PC-9 (cell line): ENCODE measurements around the gene MAMSTR. TPM values are rescaled to one million over a fixed set of nuclear protein-coding genes. Genes with fewer than 3 reads are reported as not detected.

Experiments
- BruUV-seq: library from RNA; stranded (reverse); fragments of 400-500 nt; replicated peaks from 2 replicates; lab custom pipeline; 2021; lab: Mats Ljungman, UMichigan
- CTCF ChIA-PET: fragments of 300-600 bp; sonication (Branson Sonifier 250); formaldehyde crosslinking; loops from one replicate; lab custom pipeline; 2022; ENCODE audit warnings: antibody characterized with exemption; lab: Charles Lee
- POLR2A ChIA-PET: fragments of 300-600 bp; sonication (Branson Sonifier 250); formaldehyde crosslinking; loops from one replicate; lab custom pipeline; 2022; ENCODE audit warnings: antibody characterized with exemption; ENCODE audit not compliant: unreplicated experiment; lab: Charles Lee
- DNase-seq, 2 experiments: peaks; one replicate each; pipeline versions ENCODE4 v3.0.0 to v3.0.0-alpha.2; 2015 to 2022; ENCODE audit warnings: mixed read lengths in 1 of 2
- H2AFZ ChIP-seq: fragments of 200-600 bp; sonication (generic); 2 replicates; pipeline ENCODE4 v1.8.1; 2017; ENCODE audit warnings: antibody characterized with exemption
- H3F3A ChIP-seq: fragments of 200-600 bp; sonication (generic); 2 replicates; pipeline ENCODE4 v1.8.1; 2017; ENCODE audit warnings: antibody characterized with exemption, mild to moderate bottlenecking, low read depth; ENCODE audit not compliant: insufficient read depth
- H3K27ac ChIP-seq: fragments of 200-600 bp; sonication (generic); 2 replicates; pipeline ENCODE4 v1.6.1; 2016; ENCODE audit warnings: mixed run types
- H3K27me3 ChIP-seq: fragments of 200-600 bp; sonication (generic); 2 replicates; pipeline ENCODE4 v1.6.1; 2016; ENCODE audit warnings: low read depth, mixed run types; ENCODE audit not compliant: insufficient read depth
- H3K36me3 ChIP-seq: fragments of 200-600 bp; sonication (generic); 2 replicates; pipeline ENCODE4 v1.6.1; 2016; ENCODE audit warnings: low read depth, mixed run types
- H3K4me1 ChIP-seq: fragments of 200-600 bp; sonication (generic); replicated peaks from 2 replicates; pipeline ENCODE4 v1.6.1; 2016; ENCODE audit warnings: mixed run types; ENCODE audit not compliant: insufficient read depth
- H3K4me2 ChIP-seq: fragments of 200-600 bp; sonication (generic); 2 replicates; pipeline ENCODE4 v1.6.1; 2017; ENCODE audit warnings: mixed run types
- H3K4me3 ChIP-seq: fragments of 200-600 bp; sonication (generic); 2 replicates; pipeline ENCODE4 v1.6.1; 2016; ENCODE audit warnings: mixed run types
- H3K79me2 ChIP-seq: fragments of 200-600 bp; sonication (generic); 2 replicates; pipeline ENCODE4 v1.6.1; 2017; ENCODE audit warnings: low read depth, mixed run types
- H3K9me2 ChIP-seq: fragments of 200-600 bp; sonication (generic); 2 replicates; pipeline ENCODE4 v1.8.1; 2017; ENCODE audit warnings: mild to moderate bottlenecking; ENCODE audit not compliant: insufficient read depth
- H3K9me3 ChIP-seq: fragments of 200-600 bp; sonication (generic); 2 replicates; pipeline ENCODE4 v1.8.1; 2016; ENCODE audit warnings: low read depth; ENCODE audit not compliant: insufficient read depth
- H4K20me1 ChIP-seq: fragments of 200-600 bp; sonication (generic); 2 replicates; pipeline ENCODE4 v1.8.1; 2017; ENCODE audit not compliant: insufficient read depth
- CTCF ChIP-seq: fragments of 200-600 bp; sonication (generic); conservative IDR thresholded peaks from 2 replicates; pipeline ENCODE4 v1.6.1; 2017; ENCODE audit warnings: mixed run types, antibody characterized with exemption, mild to moderate bottlenecking, moderate library complexity
- EZH2 ChIP-seq: fragments of 200-600 bp; sonication (generic); IDR thresholded peaks from 2 replicates; pipeline ENCODE4 v1.8.0; 2017; ENCODE audit warnings: antibody characterized with exemption, low read depth
- intact Hi-C: fragments of 100-400 bp; cut with micrococcal nuclease; formaldehyde crosslinking; loops from one replicate; pipeline ENCODE4 v1.10.0; 2022; ENCODE audit not compliant: unreplicated experiment
- total RNA-seq: library from RNA; stranded (reverse); gene quantifications from 2 replicates; pipeline ENCODE4 v1.2.3, GENCODE V29; 2021

Gene MAMSTR
- total RNA-seq, 1 experiment from 2014 or later = 2.6 TPM

GRCh38 chr19:48678201-48678600 is 41.3 kb downstream of the MAMSTR start:
- no peak for TF ChIP-seq EZH2
- no peak for TF ChIP-seq CTCF
- ChIA-PET POLR2A (interaction anchor here (0.6 kb wide), 1 partner anchor 17 kb away, joined by 7 read pairs; the partner anchor contains the start of gene FUT2), CTCF (interaction anchor here (1.3 kb wide), 1 partner anchor 60 kb away, joined by 4 read pairs; no protein-coding TSS in a partner anchor)
- intact Hi-C loops = loop anchor here (5.0 kb wide), 1 partner anchor 59 kb away; no protein-coding TSS in a partner anchor
- Histone ChIP-seq H4K20me1 (no peaks in the 10 kb centered on the region), H3K79me2 (no peaks in the 10 kb centered on the region), H3K4me1 (peaks cover 32% of the 10 kb centered on the region), H3K27ac (peak overlapping the region; percentile 49), H3K9me3 (no peaks in the 10 kb centered on the region), H3K9me2 (no peaks in the 10 kb centered on the region), H3K4me3 (no peak overlapping the region), H3K27me3 (no peaks in the 10 kb centered on the region), H3F3A (peaks cover 16% of the 10 kb centered on the region; the same call in 1 of the 2 replicates), H2AFZ (no peak overlapping the region), H3K36me3 (no peaks in the 10 kb centered on the region), H3K4me2 (peak overlapping the region; percentile 25; the same call in 1 of the 2 replicates)
- BruUV-seq = no TSS peak
- peak; percentile 59 to 66 for DNase-seq

- H4K20me1 ChIP-seq = no peaks in the 10 kb centered on the region
- peaks cover 16% of the 10 kb centered on the region; the same call in 1 of the 2 replicates for H3F3A ChIP-seq
- CTCF ChIA-PET = interaction anchor here (0.6 to 1.4 kb wide), 4 partner anchors 17 to 62 kb away, joined by 3 to 4 read pairs (median 4); no protein-coding TSS in a partner anchor
- H2AFZ ChIP-seq = peak overlapping the region; percentile 58; the same call in 1 of the 2 replicates
- peaks cover 32% of the 10 kb centered on the region for H3K4me1 ChIP-seq
- H3K9me2 ChIP-seq = no peaks in the 10 kb centered on the region
- intact Hi-C loops = loop anchor here (2.0 to 5.0 kb wide), 2 partner anchors 38 to 60 kb away; no protein-coding TSS in a partner anchor
- H3K79me2 ChIP-seq = no peaks in the 10 kb centered on the region
- no peak for TF ChIP-seq EZH2
- no peak for TF ChIP-seq CTCF
- H3K4me2 ChIP-seq = peak overlapping the region; percentile 32
- no peaks in the 10 kb centered on the region for H3K9me3 ChIP-seq
- H3K27ac ChIP-seq = peak overlapping the region; percentile 62
- H3K27me3 ChIP-seq = no peaks in the 10 kb centered on the region
- BruUV-seq = no TSS peak
- POLR2A ChIA-PET = interaction anchor here (0.5 to 0.7 kb wide), 3 partner anchors 43 to 312 kb away, joined by 3 to 9 read pairs (median 7); no protein-coding TSS in a partner anchor
- no peak overlapping the region for H3K4me3 ChIP-seq
- no peaks in the 10 kb centered on the region for H3K36me3 ChIP-seq
- peak; percentile 67 to 92 for DNase-seq
Measured at GRCh38 chr19:48676887-48677286, 42.6 kb downstream of the MAMSTR start.

- intact Hi-C loops = loop anchor here (2.0 to 5.0 kb wide), 2 partner anchors 38 to 61 kb away; no protein-coding TSS in a partner anchor
- ChIA-PET POLR2A (no interaction called here), CTCF (interaction anchor here (0.6 to 1.4 kb wide), 3 partner anchors 18 to 37 kb away, joined by 3 to 4 read pairs (median 4); no protein-coding TSS in a partner anchor)
- H3K36me3 ChIP-seq = no peaks in the 10 kb centered on the region
- no TSS peak for BruUV-seq
- no peaks in the 10 kb centered on the region for H4K20me1 ChIP-seq
- no peaks in the 10 kb centered on the region for H3K9me2 ChIP-seq
- H3K4me2 ChIP-seq = peak overlapping the region; percentile 32; the same call in 1 of the 2 replicates
- H3F3A ChIP-seq = peaks cover 16% of the 10 kb centered on the region; the same call in 1 of the 2 replicates
- peaks cover 32% of the 10 kb centered on the region for H3K4me1 ChIP-seq
- no peaks in the 10 kb centered on the region for H3K9me3 ChIP-seq
- no peak overlapping the region for H3K4me3 ChIP-seq
- TF ChIP-seq CTCF = no peak
- no peak for TF ChIP-seq EZH2
- 0 out of 2 replicates have a peak overlapping the region, but pooled peaks have one; percentile 58 for H2AFZ ChIP-seq
- H3K27ac ChIP-seq = peak overlapping the region; percentile 53
- no peaks in the 10 kb centered on the region for H3K27me3 ChIP-seq
- no peak for DNase-seq
- H3K79me2 ChIP-seq = no peaks in the 10 kb centered on the region
Measured at GRCh38 chr19:48676487-48676886, 43.0 kb downstream of the MAMSTR start.
